GM12875 (cell line): Measurements from ENCODE around the gene CLSTN2.

ENCODE experiments used
- H3K4me3 ChIP-seq: one replicate; pipeline ENCODE4 v1.5.1; 2011; ENCODE audit warnings: low read depth, low read length, control low read depth
- CTCF ChIP-seq: IDR thresholded peaks from 2 replicates; pipeline ENCODE4 v1.5.1; 2011; ENCODE audit warnings: low read depth, mild to moderate bottlenecking, control low read depth, inconsistent platforms, low read length, moderate library complexity, borderline replicate concordance; ENCODE audit not compliant: insufficient read depth

CLSTN2 gene

GRCh38 chr3:140597792-140598191, 662.8 kb downstream of the CLSTN2 start:
- H3K4me3 ChIP-seq = no peak overlapping the region
- TF ChIP-seq CTCF = no peak

- TF ChIP-seq CTCF = no peak
These were observed 664.0 kb downstream of the CLSTN2 start for GRCh38 chr3:140599009-140599408.

GRCh38 chr3:140599496-140599895, 664.5 kb downstream of the CLSTN2 start:
- H3K4me3 ChIP-seq = no peak overlapping the region
- TF ChIP-seq CTCF = no peak

More at GRCh38 chr3:140599009-140599408, 664.0 kb downstream of the CLSTN2 start:
- no peak overlapping the region for H3K4me3 ChIP-seq

GRCh38 chr3:140601881-140602280, 666.9 kb downstream of the CLSTN2 start:
- no peak for TF ChIP-seq CTCF
- H3K4me3 ChIP-seq = no peak overlapping the region

GRCh38 chr3:140602781-140603180, 667.8 kb downstream of the CLSTN2 start:
- no peak overlapping the region for H3K4me3 ChIP-seq
- TF ChIP-seq CTCF = no peak

GRCh38 chr3:140603766-140604165, 668.8 kb downstream of the CLSTN2 start:
- no peak overlapping the region for H3K4me3 ChIP-seq
- no peak for TF ChIP-seq CTCF

GRCh38 chr3:140610544-140610943, 675.6 kb downstream of the CLSTN2 start:
- no peak for TF ChIP-seq CTCF
- H3K4me3 ChIP-seq = no peak overlapping the region
